Measurements from ENCODE around the gene SMIM44.

Gene SMIM44

DNA sequence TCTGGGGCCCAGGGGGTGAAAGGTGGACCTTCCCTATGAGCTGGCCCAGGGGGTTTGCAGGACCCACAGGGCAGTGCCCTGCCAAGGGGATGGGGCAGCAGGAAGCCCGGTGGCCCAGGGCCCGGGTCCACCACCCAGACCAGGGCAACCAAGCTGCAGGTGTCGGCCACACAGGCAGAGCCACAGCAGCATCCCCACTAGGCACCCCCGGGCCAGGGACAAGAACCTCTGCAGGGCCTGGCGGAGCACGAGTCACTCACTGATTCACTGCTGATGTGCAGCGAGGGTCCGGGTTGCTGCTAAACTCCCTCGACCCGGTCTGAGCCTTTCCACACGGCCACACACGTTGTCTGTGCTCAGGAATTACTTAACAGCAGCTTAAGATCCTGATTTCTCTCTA lies 31.7 kb upstream of the SMIM44 start:
- H3K27ac ChIP-seq (ENCODE audit: low read length): no peak overlapping the region
- peaks cover 100% of the 10 kb centered on the region for H3K79me2 ChIP-seq (ENCODE audit: low read length)
- no peaks in the 10 kb centered on the region for H4K20me1 ChIP-seq (ENCODE audit: insufficient read depth, low read length)
- no peaks in the 10 kb centered on the region for H3K9me2 ChIP-seq (replicated peaks; ENCODE audit: insufficient read depth, low read length)
- H3K4me3 ChIP-seq (ENCODE audit: low read length): no peak overlapping the region
- no peaks in the 10 kb centered on the region for H3F3A ChIP-seq (ENCODE audit: insufficient read depth, low read length)
- no peaks in the 10 kb centered on the region for H3K4me1 ChIP-seq (ENCODE audit: low read length)
- H3K27me3 ChIP-seq (replicated peaks; ENCODE audit: insufficient read depth, low read length): no peaks in the 10 kb centered on the region
- H3K36me3 ChIP-seq (replicated peaks; ENCODE audit: insufficient read depth, low read length): no peaks in the 10 kb centered on the region
- no peak for DNase-seq
- TF ChIP-seq, protein P1, sequence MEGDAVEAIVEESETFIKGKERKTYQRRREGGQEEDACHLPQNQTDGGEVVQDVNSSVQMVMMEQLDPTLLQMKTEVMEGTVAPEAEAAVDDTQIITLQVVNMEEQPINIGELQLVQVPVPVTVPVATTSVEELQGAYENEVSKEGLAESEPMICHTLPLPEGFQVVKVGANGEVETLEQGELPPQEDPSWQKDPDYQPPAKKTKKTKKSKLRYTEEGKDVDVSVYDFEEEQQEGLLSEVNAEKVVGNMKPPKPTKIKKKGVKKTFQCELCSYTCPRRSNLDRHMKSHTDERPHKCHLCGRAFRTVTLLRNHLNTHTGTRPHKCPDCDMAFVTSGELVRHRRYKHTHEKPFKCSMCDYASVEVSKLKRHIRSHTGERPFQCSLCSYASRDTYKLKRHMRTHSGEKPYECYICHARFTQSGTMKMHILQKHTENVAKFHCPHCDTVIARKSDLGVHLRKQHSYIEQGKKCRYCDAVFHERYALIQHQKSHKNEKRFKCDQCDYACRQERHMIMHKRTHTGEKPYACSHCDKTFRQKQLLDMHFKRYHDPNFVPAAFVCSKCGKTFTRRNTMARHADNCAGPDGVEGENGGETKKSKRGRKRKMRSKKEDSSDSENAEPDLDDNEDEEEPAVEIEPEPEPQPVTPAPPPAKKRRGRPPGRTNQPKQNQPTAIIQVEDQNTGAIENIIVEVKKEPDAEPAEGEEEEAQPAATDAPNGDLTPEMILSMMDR (IDR thresholded peaks at IDR 0.05; ENCODE audit: low read length): no peak
- TF ChIP-seq EZH2phosphoT487 (IDR thresholded peaks at IDR 0.05; ENCODE audit: low read length): no peak
- no peak for TF ChIP-seq EZH2 (optimal IDR thresholded peaks at IDR 0.05; ENCODE audit: low read depth, low read length)
- no peak overlapping the region for H3K4me2 ChIP-seq (ENCODE audit: low read depth, low read length)
- H3K9me3 ChIP-seq (replicated peaks; ENCODE audit: insufficient read depth, low read length): no peaks in the 10 kb centered on the region
- H3K9ac ChIP-seq (ENCODE audit: low read length): no peak overlapping the region
- no peak overlapping the region for H2AFZ ChIP-seq (ENCODE audit: low read length)

DNA sequence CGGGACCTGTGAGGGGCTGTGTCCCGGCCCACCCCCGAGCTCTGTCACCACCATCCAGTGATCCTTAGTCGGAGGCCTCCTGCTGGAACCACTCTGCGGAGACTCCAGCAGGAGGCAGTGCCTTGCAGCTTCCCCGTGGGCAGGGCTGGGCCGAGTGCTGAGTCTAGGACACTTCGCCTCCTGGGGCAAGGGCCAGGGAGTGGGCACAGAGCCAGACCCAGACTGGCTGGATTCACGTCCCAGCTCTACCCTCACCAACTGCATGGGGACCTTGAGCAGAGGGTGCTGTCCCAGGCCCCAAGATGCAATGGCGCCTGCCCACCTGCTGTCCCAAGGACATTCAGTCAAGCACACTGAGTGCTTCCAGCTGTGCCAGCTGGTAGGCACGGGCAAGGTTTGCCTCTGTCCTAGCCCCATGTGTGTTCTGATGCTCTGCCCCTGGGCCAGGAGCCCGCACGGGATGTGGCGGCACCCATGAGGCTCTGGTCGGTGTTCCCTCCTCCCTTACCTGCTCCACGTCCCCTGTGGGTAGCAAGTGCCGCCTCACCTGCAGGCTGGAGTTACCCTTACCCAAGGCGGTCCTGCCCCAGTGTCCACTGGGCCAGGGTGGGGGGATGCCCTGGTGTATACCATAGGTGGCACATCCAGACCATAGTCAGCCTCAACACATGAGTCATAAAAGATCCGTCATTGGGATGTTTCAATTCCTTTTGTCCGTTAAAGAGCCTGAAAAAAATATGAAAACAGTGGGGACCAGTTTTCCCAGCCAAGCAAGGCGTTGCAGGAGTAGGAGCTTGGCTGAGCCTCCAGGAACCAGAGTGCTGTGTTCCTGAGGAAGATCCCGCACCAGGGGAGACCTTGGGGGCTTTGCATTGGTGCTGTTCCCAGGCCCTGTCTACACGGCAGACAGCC lies 30.2 kb upstream of the SMIM44 start:
- H3K4me1 ChIP-seq (ENCODE audit: low read length): no peaks in the 10 kb centered on the region
- no peaks in the 10 kb centered on the region for H3F3A ChIP-seq (ENCODE audit: insufficient read depth, low read length)
- no peak overlapping the region for H3K9ac ChIP-seq (ENCODE audit: low read length)
- no peak for DNase-seq
- H3K9me3 ChIP-seq (replicated peaks; ENCODE audit: insufficient read depth, low read length): no peaks in the 10 kb centered on the region
- H3K4me3 ChIP-seq (ENCODE audit: low read length): no peak overlapping the region
- H3K4me2 ChIP-seq (ENCODE audit: low read depth, low read length): no peak overlapping the region
- H3K79me2 ChIP-seq (ENCODE audit: low read length): peaks cover 100% of the 10 kb centered on the region
- H4K20me1 ChIP-seq (ENCODE audit: insufficient read depth, low read length): no peaks in the 10 kb centered on the region
- no peak for TF ChIP-seq EZH2phosphoT487 (IDR thresholded peaks at IDR 0.05; ENCODE audit: low read length)
- TF ChIP-seq, protein P1 (IDR thresholded peaks at IDR 0.05; ENCODE audit: low read length): no peak
- TF ChIP-seq EZH2 (optimal IDR thresholded peaks at IDR 0.05; ENCODE audit: low read depth, low read length): no peak
- H3K9me2 ChIP-seq (replicated peaks; ENCODE audit: insufficient read depth, low read length): no peaks in the 10 kb centered on the region
- H3K27me3 ChIP-seq (replicated peaks; ENCODE audit: insufficient read depth, low read length): no peaks in the 10 kb centered on the region
- H3K27ac ChIP-seq (ENCODE audit: low read length): no peak overlapping the region
- no peak overlapping the region for H2AFZ ChIP-seq (ENCODE audit: low read length)
- no peaks in the 10 kb centered on the region for H3K36me3 ChIP-seq (replicated peaks; ENCODE audit: insufficient read depth, low read length)

DNA sequence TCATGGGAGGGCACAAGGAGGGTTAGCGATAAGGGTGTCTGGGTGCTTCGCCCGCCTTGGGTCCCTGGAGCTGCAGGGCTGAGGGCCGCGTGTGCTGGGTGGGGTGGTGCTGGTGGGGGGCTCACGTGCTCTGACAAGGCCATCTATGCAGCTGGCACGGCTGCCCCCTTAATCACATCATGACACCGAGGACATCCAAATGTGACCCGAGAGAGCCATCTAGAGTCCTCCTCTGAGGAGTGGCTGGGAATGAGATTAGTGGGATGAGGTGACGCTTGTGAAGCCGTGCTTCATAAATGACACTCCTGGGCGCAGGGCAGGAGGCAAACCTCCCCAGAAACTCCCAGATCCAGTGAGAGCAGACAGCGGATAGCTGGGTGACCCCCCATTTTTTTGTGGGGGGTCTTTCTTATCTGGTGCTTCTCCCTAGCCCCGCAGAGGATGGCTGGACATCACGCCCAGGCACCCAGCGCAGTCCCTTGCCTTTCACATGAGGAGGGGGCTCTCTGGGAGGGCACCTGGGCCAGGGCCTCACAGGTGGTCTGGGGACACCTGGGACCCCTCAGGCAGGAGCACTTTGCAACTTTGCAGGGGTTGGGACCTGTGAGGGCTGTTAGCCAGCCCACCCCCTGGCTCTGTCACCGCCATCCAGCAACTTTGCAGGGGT lies 29.5 kb upstream of the SMIM44 start:
- H4K20me1 ChIP-seq (ENCODE audit: insufficient read depth, low read length): no peaks in the 10 kb centered on the region
- no peaks in the 10 kb centered on the region for H3K4me1 ChIP-seq (ENCODE audit: low read length)
- TF ChIP-seq EZH2 (optimal IDR thresholded peaks at IDR 0.05; ENCODE audit: low read depth, low read length) (no peak), EZH2phosphoT487 (IDR thresholded peaks at IDR 0.05; ENCODE audit: low read length) (no peak)
- TF ChIP-seq, protein P1 (IDR thresholded peaks at IDR 0.05; ENCODE audit: low read length): no peak
- no peaks in the 10 kb centered on the region for H3F3A ChIP-seq (ENCODE audit: insufficient read depth, low read length)
- no peak overlapping the region for H2AFZ ChIP-seq (ENCODE audit: low read length)
- H3K9me3 ChIP-seq (replicated peaks; ENCODE audit: insufficient read depth, low read length): no peaks in the 10 kb centered on the region
- no peak overlapping the region for H3K4me2 ChIP-seq (ENCODE audit: low read depth, low read length)
- H3K9ac ChIP-seq (ENCODE audit: low read length): no peak overlapping the region
- no peaks in the 10 kb centered on the region for H3K36me3 ChIP-seq (replicated peaks; ENCODE audit: insufficient read depth, low read length)
- no peak overlapping the region for H3K27ac ChIP-seq (ENCODE audit: low read length)
- no peak for DNase-seq
- no peaks in the 10 kb centered on the region for H3K27me3 ChIP-seq (replicated peaks; ENCODE audit: insufficient read depth, low read length)
- H3K9me2 ChIP-seq (replicated peaks; ENCODE audit: insufficient read depth, low read length): no peaks in the 10 kb centered on the region
- peaks cover 100% of the 10 kb centered on the region for H3K79me2 ChIP-seq (ENCODE audit: low read length)
- H3K4me3 ChIP-seq (ENCODE audit: low read length): no peak overlapping the region
